Hypothalamus (tissue), 51 donors: Measurements from ENCODE around the gene FAM20C.
"Not testable (repeated sequence)": the region's sequence is repeated elsewhere in the genome, so short reads cannot be mapped to it uniquely, and the experiment has no call there.

Source experiments
- DNase-seq, 51 donors: peaks; one replicate each; lab custom pipeline; 2025; lab: John Stamatoyannopoulos, UW

The FAM20C gene

DNA sequence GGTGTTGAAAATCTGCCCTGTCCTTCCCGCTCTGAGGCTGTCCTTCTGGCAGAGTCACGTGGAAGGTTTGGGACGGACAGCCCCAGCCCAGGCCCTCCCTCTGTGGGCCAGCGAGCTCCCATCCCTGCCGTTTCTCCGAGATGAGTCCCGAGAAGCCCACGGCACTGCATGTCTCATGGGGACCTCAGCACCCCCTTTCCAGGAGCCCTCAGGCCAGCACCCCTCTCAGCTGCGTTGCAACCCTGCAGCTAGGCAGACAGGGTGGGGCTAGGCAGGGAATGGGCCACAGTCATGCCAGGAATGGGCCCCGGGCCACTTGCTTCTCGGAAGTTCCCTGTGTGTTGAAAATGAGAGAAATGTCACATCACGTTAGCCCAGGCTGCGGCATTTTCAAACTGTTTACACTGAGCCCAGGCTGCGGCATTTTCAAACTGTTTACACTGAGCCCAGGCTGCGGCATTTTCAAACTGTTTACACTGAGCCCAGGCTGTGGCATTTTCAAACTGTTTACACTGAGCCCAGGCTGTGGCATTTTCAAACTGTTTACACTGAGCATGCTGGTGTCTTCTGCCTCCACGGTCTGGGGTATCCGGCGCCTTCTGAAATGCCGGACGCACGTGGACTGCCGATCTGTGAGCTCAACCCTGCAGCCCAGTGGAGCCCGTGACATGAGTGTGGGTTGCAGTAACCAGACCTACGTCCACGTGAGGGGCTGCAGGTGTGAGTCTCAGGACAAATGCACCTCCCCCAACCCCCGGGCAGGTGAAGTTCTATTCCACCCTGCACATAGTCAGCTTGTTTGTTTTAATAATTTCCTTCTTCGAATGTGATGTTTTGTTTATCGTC is 42.6 kb downstream of the FAM20C start:
- no peak for DNase-seq

DNA sequence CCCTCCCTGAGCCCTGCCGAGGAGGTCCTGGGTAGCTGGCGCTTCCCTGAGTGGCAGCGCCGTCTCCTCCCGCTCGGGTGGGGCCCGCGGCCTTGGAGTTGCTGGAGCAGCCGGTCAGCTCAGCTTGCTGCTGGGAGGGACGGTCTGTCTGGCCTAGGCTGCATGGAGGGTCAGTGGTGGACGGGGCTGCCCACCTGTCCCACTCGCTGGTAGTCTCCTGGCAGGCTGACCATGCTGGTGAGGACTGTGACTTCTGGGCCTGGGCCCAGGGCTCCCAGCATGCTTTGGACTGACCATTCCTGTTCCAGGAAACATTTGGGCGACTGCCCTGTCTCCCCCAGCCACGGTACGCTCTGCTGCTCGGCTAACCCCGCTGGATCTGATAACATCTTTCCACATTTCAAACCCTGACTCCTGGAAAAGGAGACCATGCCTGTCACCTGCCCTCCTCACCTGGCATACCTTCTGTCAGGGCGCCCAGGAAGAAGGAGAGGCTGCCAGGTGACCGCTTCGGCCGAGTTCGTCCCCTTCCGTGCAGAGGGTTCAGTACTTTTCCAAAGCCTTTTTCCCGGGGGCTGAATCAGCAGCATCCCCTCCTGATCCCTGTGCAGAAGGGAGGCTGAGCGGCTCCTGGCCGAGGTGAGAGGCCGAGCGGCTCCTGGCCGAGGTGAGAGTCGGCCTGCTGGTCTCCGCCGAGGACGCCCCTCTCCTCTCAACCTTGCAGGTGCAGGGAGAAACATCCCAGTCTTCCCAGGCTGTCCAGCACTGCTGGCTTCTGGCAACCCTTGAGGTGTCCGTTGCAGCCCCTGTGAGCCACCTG is 43.4 kb downstream of the FAM20C start:
- DNase-seq, result no peak

DNA sequence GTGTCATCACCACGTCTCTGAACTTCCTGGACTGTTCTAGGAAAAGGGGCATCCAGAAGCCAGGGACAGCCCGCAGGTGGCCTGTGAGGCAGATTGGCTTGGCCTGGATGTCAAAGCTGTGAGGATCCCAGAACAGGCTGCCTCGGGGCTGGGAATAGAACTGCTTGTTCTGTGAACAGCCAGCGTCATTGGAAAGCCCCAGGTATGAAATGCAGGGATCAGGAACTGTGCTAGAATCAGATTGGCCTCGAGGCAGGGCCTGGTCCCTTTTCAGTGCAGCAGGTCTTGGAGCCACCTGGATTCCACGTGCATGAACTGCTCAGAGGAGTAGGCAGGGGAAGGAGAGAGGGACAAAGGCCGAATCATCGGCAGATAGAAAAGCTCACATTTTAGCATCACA is 44.6 kb downstream of the FAM20C start:
- no peak for DNase-seq

DNA sequence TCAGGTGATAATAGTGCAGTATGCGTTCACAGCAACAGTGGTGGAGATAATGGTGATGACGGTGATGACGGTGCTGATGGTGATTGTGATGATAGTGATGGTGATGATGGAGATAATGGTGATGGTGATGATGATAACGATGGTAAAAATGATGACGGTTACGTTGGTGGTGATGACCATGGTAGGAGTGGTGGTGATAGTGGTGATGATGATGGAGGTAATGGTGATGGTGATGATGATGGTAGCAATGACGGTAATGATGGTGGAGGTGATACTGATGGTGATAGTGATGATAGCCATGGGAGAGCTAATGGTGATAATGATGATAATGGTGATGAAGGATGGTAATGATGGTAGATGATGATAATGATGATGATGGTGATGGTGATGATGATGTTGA is 45.0 kb downstream of the FAM20C start:
- no peak for DNase-seq

DNA sequence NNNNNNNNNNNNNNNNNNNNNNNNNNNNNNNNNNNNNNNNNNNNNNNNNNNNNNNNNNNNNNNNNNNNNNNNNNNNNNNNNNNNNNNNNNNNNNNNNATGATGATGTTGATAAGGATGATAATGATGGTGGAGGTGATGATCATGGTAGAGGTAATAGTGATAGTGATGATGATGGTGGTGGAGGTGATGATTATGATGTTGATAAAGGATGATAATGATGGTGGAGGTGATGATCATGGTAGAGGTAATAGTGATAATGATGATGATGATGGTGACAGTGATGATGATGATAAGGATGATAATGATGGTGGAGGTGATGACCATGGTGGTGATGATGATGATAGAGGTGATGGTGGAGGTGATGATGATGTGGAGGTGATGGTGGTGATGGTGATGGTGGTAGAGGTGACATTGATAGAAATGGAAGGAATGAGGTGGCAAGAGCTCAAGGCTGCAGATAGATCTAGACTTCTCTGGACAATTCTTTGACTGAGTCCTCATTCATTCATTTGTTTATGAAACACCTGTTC is 47.8 kb downstream of the FAM20C start:
- no peak for DNase-seq

DNA sequence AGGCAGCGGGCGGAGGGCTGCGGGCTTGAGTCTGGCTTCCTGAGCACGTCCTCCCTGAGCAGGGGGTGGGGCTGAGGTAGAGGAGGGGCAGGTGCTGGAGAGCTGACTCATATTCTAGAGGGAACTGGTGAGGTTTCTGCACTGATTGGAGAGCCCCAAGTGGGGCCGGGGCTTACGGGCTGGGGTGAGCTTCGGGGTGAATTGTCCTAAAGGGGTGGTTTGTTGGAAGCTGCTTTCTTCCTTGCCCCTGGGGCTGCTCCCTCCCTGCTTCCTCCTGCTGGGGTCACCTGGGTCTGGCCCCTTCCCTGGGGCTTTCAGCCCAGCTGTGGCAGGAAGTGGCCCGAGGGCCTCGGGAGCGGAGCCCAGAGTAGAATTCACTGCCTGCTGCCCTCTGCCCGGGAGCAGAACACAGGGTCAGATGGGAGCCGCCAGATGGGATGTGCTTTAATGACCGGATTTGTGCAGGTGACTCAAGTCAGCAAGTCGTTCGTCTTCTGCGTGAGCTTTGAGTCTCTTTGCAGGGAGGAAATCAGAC is 48.6 kb downstream of the FAM20C start:
- no peak for DNase-seq

DNA sequence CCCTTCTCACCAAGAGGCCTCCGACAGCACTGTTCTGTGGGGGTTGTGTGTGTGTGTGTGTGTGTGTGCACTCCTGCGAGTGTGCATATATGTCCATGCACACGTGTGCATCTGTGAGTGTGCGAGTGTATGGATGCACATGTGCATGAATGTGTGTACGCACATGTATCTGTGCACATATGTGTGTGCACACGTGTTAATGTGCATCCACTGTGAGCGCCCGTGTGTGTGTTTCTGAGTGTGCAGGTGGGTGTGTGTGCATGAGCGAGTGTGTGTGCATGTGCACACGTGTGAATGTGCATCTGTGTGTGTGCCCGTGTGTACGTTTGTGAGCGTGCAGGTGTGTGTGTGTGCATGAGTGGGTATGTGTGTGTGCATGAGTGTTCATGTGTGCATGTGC is 49.1 kb downstream of the FAM20C start:
- DNase-seq, result no peak

DNA sequence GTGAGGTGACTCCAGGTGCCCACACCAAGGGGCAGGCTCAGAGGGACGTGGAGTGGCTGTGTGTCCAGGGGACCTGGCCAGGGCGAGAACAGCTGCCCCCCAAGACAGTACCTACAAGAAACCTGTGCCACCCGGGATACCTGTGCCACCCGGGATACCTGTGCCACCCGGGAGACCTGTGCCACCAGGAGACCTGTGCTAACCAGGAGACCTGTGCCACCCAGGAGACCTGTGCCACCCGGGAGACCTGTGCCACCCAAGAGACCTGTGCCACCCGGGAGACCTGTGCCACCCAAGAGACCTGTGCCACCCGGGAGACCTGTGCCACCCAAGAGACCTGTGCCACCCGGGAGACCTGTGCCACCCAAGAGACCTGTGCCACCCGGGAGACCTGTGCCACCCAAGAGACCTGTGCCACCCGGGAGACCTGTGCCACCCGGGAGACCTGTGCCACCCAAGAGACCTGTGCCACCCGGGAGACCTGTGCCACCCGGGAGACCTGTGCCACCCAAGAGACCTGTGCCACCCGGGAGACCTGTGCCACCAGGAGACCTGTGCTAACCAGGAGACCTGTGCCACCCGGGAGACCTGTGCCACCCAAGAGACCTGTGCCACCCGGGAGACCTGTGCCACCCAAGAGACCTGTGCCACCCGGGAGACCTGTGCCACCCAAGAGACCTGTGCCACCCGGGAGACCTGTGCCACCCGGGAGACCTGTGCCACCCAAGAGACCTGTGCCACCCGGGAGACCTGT is 50.6 kb downstream of the FAM20C start:
- not testable (repeated sequence) for DNase-seq

DNA sequence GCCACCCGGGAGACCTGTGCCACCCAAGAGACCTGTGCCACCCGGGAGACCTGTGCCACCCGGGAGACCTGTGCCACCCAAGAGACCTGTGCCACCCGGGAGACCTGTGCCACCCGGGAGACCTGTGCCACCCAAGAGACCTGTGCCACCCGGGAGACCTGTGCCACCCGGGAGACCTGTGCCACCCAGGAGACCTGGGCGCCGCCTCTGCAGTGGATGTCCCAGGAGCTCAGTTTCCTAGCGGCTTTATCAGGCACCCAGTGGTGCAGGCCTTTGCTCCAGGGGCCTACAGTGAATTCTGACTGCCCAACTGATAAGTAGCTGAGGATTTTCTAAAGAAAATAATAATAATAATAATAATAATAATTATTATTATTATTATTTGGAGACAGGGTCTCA is 51.2 kb downstream of the FAM20C start:
- not testable (repeated sequence) for DNase-seq

DNA sequence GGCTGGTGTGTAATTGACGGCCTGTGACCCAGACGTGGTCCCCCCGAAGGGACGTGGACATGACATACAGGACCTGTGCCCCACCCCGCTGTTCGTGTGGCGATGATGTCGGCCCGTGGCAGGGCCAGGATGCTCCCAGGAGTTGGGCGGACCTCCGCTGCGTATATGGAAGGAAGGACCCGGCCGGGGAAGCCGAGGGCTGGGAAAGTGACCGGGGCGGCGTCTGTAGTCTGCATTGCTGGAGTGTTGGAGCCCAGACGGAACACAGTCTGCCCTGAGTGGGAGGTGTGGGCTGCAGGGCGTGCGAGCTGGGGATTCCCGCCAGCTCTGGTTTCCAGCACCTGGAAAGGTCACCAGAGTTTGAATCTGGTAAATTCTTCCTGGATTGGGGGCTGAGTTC is 52.6 kb downstream of the FAM20C start:
- no peak for DNase-seq

DNA sequence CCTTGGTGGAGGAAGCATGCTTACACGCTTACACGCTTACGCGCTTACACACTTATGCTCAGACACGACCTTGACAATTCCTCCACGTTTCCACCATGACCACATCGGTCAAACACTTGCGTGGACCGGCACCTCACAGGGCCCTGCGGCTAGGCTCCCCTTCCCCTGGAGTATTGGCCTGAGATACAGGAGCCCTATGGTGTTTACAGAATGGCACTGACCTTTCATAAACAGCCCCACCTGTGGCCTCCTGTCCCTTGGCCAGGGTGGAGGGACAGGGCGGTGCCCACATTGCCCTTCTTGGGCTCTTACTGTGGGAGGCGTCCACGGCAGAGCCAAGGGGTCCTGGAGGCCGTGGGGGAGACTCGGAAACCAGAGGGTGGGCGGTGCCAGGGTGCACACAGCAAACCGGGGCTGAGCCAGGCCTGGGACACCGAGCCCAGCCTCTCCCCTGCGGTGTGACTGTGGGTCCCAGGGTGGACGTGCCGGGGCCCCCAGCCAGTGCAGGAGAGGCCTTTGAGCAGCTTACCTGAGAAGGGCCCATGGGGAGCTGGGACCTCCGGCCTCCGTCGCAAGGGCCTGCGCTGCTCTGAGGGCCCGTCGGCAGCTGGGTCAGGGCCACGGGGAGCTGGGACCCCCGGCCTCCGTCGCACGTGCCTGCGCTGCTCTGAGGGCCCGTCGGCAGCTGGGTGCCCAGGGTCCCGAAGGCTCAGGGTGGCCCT is 53.4 kb downstream of the FAM20C start:
- no peak for DNase-seq

DNA sequence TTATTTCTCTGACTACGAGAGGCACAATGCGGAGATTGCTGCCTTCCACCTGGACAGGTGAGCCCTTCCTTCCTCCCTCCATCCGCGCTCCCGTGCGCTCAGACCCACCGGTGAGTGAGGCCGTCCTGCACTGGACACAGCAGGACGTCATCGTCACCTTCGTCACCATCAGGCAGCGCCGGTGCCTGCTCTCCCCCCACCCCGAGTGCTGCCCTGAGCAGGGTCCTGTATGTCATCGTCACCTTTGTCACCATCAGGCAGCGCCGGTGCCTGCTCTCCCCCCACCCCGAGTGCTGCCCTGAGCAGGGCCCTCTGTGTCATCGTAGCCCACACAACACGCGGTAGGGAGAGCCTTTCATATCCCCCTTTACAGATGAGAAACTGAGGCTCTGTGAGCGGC is 54.1 kb downstream of the FAM20C start:
- DNase-seq, result no peak

DNA sequence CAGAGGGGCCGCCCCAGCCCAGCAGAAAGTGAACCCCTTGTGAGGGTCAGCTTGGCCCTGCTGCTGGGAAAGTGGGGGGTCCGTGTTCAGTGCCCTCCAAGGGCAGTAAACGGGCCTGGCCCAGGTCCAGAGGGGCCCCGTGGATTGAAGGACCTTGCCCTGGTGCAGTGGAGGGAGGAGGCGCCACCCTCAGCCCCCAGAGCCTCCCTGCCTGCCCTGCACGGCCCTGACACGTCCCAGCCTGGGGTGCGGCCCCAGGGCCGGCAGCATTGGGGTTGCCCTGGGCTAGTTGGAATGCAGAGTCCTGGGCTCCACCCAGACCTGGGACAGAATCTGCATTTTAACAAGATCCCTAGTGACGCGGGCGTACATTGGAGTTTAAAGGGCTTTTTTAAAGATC is 54.8 kb downstream of the FAM20C start:
- DNase-seq, result no peak

DNA sequence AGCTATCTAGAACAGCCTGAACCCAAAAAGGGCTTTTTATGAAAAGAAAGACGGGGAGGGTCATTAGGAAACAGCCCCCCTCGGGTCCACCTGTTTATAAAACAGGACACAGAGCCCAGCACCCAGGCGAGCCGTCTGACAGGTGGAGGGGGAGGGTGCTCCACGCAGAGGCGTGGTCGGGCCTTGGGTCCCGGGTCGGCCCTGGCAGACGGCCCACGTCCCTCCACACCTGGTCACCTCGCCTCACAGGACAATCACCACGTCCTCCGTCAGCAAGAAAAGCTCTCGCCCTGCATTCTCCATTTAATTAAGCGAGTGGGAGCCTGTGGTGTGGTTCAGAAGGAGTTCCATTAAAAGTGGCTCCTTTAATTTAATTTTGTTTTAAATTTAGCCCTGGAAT is 55.3 kb downstream of the FAM20C start:
- no peak for DNase-seq

DNA sequence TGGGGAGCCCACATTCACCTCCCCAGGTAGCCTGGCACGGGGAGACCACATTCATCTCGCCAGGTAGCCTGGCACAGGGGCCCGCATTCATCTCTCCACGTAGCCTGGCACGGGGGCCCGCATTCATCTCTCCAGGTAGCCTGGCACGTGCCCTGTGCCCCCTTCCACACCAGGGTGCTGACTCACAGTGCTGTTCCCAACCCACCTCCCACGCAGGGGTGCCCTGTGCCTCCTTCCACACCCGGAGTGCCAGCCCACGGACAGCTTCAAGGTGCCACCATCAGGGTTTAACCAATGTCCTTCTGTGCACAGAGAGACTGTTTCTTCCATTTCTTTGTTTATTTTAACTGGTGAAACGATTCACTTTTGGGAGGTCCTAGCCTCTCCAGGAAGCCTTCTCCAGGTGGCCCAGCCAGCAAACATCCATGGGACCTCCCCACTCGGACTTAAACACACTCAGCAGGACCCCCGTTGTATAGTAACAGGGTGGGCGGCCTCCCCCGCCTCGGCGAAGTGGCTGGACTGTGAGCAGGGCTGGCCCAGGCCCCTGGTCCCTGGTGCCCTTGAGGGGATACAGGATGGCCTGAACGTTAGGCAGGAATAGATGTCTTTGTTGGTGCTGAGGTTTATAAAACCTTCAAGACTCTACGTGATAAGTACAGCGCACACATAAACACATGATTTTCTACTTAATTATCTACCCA is 56.5 kb downstream of the FAM20C start:
- DNase-seq, result no peak

DNA sequence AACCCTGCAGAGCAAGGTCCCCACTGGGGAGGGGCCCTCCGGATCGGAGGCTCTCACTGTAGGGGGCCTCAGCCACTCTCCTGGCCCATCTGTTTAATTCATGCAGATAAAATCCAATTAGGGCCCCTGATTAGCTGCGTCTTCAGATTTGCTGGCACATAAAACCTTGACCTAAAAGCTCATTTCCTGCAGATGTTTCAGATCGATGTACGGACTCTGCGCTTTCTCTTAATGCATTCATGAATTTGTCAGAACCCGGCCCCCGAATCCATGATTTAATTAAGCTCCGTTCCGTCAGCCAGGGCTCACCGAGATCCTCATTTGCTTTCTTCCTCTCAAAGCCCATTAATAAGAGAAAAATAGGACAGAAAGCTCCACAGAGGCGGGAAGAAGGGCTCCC is 57.6 kb downstream of the FAM20C start:
- DNase-seq, result no peak

DNA sequence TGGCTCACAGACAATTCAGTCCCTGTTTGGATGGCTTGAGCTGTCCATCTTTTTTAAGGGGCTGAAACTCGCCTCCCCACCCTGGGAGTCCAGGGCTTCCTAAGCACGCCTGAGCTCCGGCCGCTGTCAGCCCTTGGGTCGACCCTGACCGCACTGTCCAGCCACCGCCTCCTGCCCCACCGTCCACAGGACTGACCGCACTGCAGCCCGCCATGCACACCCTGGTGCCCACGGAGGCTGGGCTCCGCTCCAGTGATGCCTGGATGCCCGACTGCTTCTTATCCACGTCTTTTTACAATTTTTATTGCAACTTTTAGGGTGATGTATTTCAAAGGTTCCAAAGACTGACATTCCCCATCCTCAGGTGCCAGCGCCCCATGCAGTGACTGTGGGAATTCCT is 58.2 kb downstream of the FAM20C start:
- no peak for DNase-seq

DNA sequence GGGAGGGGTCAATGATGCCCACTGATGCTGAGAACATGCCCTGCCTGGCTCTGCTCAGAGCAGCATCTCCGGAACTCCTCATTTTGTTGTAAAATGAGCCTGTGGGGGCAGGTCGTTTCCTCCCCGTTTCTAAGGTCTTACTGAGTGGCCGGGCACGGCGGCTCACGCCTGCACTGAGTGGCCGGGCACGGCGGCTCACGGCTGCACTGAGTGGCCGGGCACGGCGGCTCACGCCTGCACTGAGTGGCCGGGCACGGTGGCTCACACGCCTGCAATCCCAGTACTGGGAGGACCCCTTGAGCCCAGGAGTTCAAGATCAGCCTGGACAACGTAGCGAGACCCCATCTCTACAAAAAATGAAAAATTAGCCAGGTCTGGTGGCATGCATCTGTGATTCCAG is 58.6 kb downstream of the FAM20C start:
- no peak for DNase-seq

DNA sequence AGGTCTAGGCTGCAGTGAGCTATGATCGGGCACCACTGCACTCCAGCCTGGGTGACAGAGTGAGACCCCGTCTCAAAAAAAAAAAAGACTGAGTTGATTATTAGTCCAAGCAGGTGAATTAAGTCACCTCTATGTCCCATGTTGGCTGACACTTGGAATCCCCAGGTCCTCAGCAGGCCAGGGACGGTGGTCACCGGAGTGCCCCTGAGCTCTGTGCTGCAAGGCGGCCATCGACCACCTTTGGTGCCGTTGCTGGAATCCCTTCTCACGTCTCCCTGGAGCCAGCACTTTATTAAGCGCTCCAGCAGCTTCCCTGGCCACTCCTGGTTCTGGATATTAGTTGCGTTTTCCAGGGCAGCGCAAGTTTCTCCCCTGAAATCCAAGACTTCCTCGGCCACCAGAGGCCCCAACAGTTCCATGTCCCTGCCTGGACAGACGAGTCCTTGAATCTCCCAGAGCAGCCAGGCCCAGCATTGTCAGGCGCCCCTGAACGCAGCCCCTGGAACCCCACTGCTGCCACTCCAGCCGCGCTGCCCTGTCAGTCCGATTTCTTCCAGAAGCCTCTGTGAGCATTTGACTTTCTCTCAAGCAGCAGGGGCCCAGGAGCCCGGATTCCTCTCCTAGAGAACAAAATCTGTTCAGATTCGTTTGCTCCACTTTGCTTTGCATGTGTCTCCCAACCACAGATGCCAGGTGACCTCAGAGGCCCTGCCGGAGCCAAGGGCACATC is 59.2 kb downstream of the FAM20C start:
- DNase-seq, result no peak
